Breast epithelium (tissue), 4 donors: ENCODE measurements around the gene C19orf38. TPM values are rescaled to one million over a fixed set of nuclear protein-coding genes. Genes with fewer than 3 reads are reported as not detected.

Experiments used
- DNase-seq, 2 donors: peaks; one replicate each; pipeline ENCODE4 v3.0.0-alpha.2; 2019; ENCODE audit warnings: low spot score in 2 of 2
- H3K27ac ChIP-seq, 2 donors: fragments of 200-600 bp; sonication (generic) in 1 of 2; one replicate each; pipeline ENCODE4 v1.5.1; 2016 to 2019; ENCODE audit warnings: mild to moderate bottlenecking in 1 of 2
- H3K27me3 ChIP-seq, 2 donors: fragments of 200-600 bp; sonication (generic) in 1 of 2; one replicate each; pipeline versions ENCODE4 v1.5.1 to v1.6.0; 2017 to 2019; ENCODE audit warnings: control low read depth in 1 of 2, mild to moderate bottlenecking in 1 of 2
- H3K36me3 ChIP-seq: fragments of 200-600 bp; one replicate; pipeline ENCODE4 v1.5.1; 2019
- H3K4me1 ChIP-seq, 2 donors: fragments of 200-600 bp; sonication (generic); one replicate each; pipeline ENCODE4 v1.5.1; 2016 to 2019; ENCODE audit warnings: control low read depth in 1 of 2
- H3K4me3 ChIP-seq, 3 donors: fragments of 200-600 bp; sonication (generic); 1 replicate in 2 of 3; 2 replicates in 1 of 3; pipeline ENCODE4 v1.5.1; 2016 to 2019; ENCODE audit warnings: mild to moderate bottlenecking in 3 of 3, moderate library complexity in 2 of 3
- H3K9me3 ChIP-seq, 2 donors: fragments of 200-600 bp; sonication (generic) in 1 of 2; one replicate each; pipeline ENCODE4 v1.5.1; 2016 to 2019; ENCODE audit warnings: control low read depth in 1 of 2
- CTCF ChIP-seq, 3 donors: fragments of 450-650 bp; IDR thresholded peaks; one replicate each; pipeline ENCODE4 v1.5.1; 2016 to 2017; ENCODE audit warnings: antibody characterized with exemption in 3 of 3, mild to moderate bottlenecking in 3 of 3, moderate library complexity in 3 of 3
- POLR2A ChIP-seq: fragments of 450-650 bp; IDR thresholded peaks from one replicate; pipeline ENCODE4 v1.6.1; 2016; ENCODE audit warnings: antibody characterized with exemption, mild to moderate bottlenecking, moderate library complexity
- POLR2AphosphoS5 ChIP-seq, 3 donors: sonication (generic); formaldehyde crosslinking; IDR thresholded peaks; one replicate each; pipeline ENCODE4 v1.6.1; 2017; ENCODE audit warnings: antibody characterized with exemption in 3 of 3
- intact Hi-C: fragments of 100-400 bp; cut with DNase I; formaldehyde crosslinking; loops from one replicate; pipeline ENCODE4 v1.15.1; 2023; ENCODE audit warnings: low total_unique reads
- total RNA-seq, 3 donors: library from RNA; depleted of rRNA; stranded (reverse); fragments of >200 nt; gene quantifications; one replicate each; pipeline ENCODE4 v1.1.0, GENCODE V29; 2016

Gene C19orf38
- total RNA-seq, 3 donors from 2014 or later, result 1.3 to 2.7 (median 2.0) TPM

GRCh38 chr19:10826846-10827245 is 21.4 kb upstream of the C19orf38 start:
- Histone ChIP-seq H3K36me3 (no peaks in the 10 kb centered on the region), H3K4me1 (no peaks in the 10 kb centered on the region), H3K9me3 (no peaks in the 10 kb centered on the region), H3K27me3 (no peaks in the 10 kb centered on the region), H3K4me3 (no peak overlapping the region), H3K27ac (no peak overlapping the region)
- no peak for DNase-seq
- no peak for TF ChIP-seq CTCF (IDR thresholded peaks at IDR 0.05)
- TF ChIP-seq POLR2AphosphoS5 (IDR thresholded peaks at IDR 0.05), result no peak
- TF ChIP-seq POLR2A, result no peak
- intact Hi-C loops, result no loop called here

- Histone ChIP-seq H3K27me3 (no peaks in the 10 kb centered on the region), H3K4me1 (no peaks in the 10 kb centered on the region), H3K36me3 (no peaks in the 10 kb centered on the region), H3K4me3 (no peak overlapping the region), H3K9me3 (no peaks in the 10 kb centered on the region), H3K27ac (no peak overlapping the region)
- DNase-seq, result no peak
- intact Hi-C loops, result no loop called here
- TF ChIP-seq POLR2A (no peak), POLR2AphosphoS5 (IDR thresholded peaks at IDR 0.05) (no peak), CTCF (IDR thresholded peaks at IDR 0.05) (no peak)
These were observed 19.0 kb upstream of the C19orf38 start for GRCh38 chr19:10828981-10829821.

- TF ChIP-seq CTCF (IDR thresholded peaks at IDR 0.05) (no peak), POLR2A (no peak), POLR2AphosphoS5 (IDR thresholded peaks at IDR 0.05) (no peak)
- no peaks in the 10 kb centered on the region for H3K9me3 ChIP-seq
- no peak overlapping the region for H3K4me3 ChIP-seq
- DNase-seq, result no peak
- intact Hi-C loops, result no loop called here
- no peaks in the 10 kb centered on the region for H3K4me1 ChIP-seq
- H3K27ac ChIP-seq, result no peak overlapping the region
- no peaks in the 10 kb centered on the region for H3K27me3 ChIP-seq
- H3K36me3 ChIP-seq, result no peaks in the 10 kb centered on the region
These were observed 18.2 kb upstream of the C19orf38 start for GRCh38 chr19:10829967-10830366.

- no peak for DNase-seq
- no peaks in the 10 kb centered on the region for H3K27me3 ChIP-seq
- intact Hi-C loops, result no loop called here
- no peak for TF ChIP-seq POLR2AphosphoS5 (IDR thresholded peaks at IDR 0.05)
- TF ChIP-seq POLR2A, result no peak
- no peak for TF ChIP-seq CTCF (IDR thresholded peaks at IDR 0.05)
- no peaks in the 10 kb centered on the region for H3K4me1 ChIP-seq
- no peak overlapping the region for H3K27ac ChIP-seq
- H3K4me3 ChIP-seq, result no peak overlapping the region
- no peaks in the 10 kb centered on the region for H3K36me3 ChIP-seq
- no peaks in the 10 kb centered on the region for H3K9me3 ChIP-seq
These were observed 17.8 kb upstream of the C19orf38 start for GRCh38 chr19:10830370-10830769.

DNA sequence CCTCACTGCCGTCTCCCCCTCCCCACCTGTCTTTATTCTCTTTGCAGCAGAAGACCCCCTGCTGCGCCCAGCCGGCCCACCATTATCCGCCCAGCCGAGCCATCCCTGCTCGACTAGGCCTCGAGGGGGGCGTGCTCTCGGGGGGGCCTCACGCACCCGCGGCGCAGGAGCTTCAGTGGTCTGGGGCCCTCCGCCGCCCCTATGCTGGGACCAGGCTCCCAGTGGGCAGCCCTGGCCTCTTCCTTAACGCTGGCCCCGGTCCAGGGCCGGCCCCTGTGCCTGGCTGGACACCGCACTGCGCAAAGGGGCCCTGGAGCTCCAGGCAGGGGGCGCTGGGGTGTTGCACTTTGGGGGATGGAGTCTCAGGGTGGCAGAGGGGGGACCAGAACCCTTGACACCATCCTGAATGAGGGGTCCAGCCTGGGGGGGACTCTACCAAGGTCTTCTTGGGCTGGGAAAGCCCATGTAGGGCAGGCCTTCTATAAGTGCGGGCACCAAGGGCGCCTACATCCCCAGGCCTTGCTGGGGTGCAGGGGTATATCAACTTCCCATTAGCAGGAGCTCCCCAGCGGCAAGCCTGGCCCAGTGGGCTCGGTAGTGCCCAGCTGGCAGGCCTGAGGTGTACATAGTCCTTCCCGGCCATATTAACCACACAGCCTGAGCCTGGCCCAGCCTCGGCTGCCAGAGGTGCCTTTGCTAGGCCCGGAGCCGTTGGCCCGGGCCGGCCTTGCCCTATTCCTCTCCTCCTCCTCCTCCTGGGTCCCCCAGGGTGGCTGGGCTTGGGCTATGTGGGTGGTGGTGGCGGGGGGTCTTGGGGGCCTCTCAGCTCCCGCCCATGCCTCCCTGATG is 17.1 kb upstream of the C19orf38 start:
- no peak for DNase-seq
- intact Hi-C loops, result no loop called here
- H3K27ac ChIP-seq, result peak overlapping the region in 1 of 2 donors; percentile 12
- no peaks in the 10 kb centered on the region for H3K36me3 ChIP-seq
- no peaks in the 10 kb centered on the region for H3K9me3 ChIP-seq
- TF ChIP-seq POLR2AphosphoS5 (IDR thresholded peaks at IDR 0.05) (no peak), CTCF (IDR thresholded peaks at IDR 0.05) (no peak), POLR2A (no peak)
- no peaks in the 10 kb centered on the region for H3K27me3 ChIP-seq
- H3K4me1 ChIP-seq, result no peaks in the 10 kb centered on the region
- no peak overlapping the region for H3K4me3 ChIP-seq
